ENCODE data around the gene CHRNA3.
"Not testable (repeated sequence)": the region's sequence is repeated elsewhere in the genome, so short reads cannot be mapped to it uniquely, and the experiment has no call there.

- TF ChIP-seq CTCF, POLR2A, POLR2AphosphoS5 (IDR thresholded peaks at IDR 0.05): not testable (repeated sequence)
These were observed 11.2 kb downstream of the CHRNA3 start for GRCh38 chr15:78609551-78609950.

Data from transverse colon (tissue), 4 donors.